Thyroid gland (tissue), 4 donors: ENCODE results near the gene MXRA5. TPM values are rescaled to one million over a fixed set of nuclear protein-coding genes. Genes with fewer than 3 reads are reported as not detected.

ENCODE experiments used
- DNase-seq, 2 donors: peaks; one replicate each; pipeline ENCODE4 v3.0.0-alpha.2; 2019
- H3K27ac ChIP-seq, 3 donors: fragments of 200-600 bp; sonication (generic); 1 replicate in 2 of 3; 2 replicates in 1 of 3; pipeline ENCODE4 v1.5.1; 2016 to 2019; ENCODE audit warnings: mild to moderate bottlenecking in 1 of 3, moderate library complexity in 1 of 3
- H3K27me3 ChIP-seq: fragments of 200-600 bp; sonication (generic); one replicate; pipeline ENCODE4 v1.5.1; 2019
- H3K36me3 ChIP-seq, 2 donors: fragments of 200-600 bp; sonication (generic); one replicate each; pipeline ENCODE4 v1.5.1; 2016 to 2019
- H3K4me1 ChIP-seq, 2 donors: fragments of 200-600 bp; sonication (generic); one replicate each; pipeline ENCODE4 v1.5.1; 2017 to 2019
- H3K4me3 ChIP-seq, 3 donors: fragments of 200-600 bp; sonication (generic); replicated peaks in 1 of 3; 1 replicate in 2 of 3; 2 replicates in 1 of 3; pipeline ENCODE4 v1.5.1; 2016; ENCODE audit warnings: mild to moderate bottlenecking in 1 of 3
- H3K9me3 ChIP-seq: fragments of 200-600 bp; sonication (generic); one replicate; pipeline ENCODE4 v1.5.1; 2017
- POLR2A ChIP-seq, 2 donors: fragments of 450-650 bp; IDR thresholded peaks; one replicate each; pipeline ENCODE4 v1.6.1; 2017; ENCODE audit warnings: antibody characterized with exemption in 2 of 2, mild to moderate bottlenecking in 2 of 2, moderate library complexity in 1 of 2
- WGBS, 2 donors: methylation state at CpG; one replicate each; pipeline ENCODE4 v1.1.5; 2017; 5-methylcytosine and 5-hydroxymethylcytosine counted together
- intact Hi-C: fragments of 100-400 bp; cut with DNase I; formaldehyde crosslinking; loops from one replicate; pipeline ENCODE4 v1.15.1; 2023
- total RNA-seq, 4 donors: library from RNA; depleted of rRNA; stranded (reverse); fragments of >200 nt; gene quantifications; one replicate each; pipeline ENCODE4 v1.2.3, GENCODE V29; 2016
- TF ChIP-seq, protein P1 (sequence below), 6 experiments: fragments of 200-600 bp in 3 of 6; fragments of 450-650 bp in 3 of 6; sonication (generic) in 3 of 6; IDR thresholded peaks; one replicate each; pipeline ENCODE4 v1.5.1; 2016 to 2019; ENCODE audit warnings: antibody characterized with exemption in 6 of 6, mild to moderate bottlenecking in 2 of 6, inconsistent platforms in 1 of 6, moderate library complexity in 1 of 6

Gene MXRA5
- total RNA-seq, 4 donors from 2014 or later = 31.0 to 52.8 (median 50.4) TPM

- H3K27ac ChIP-seq = no peak overlapping the region
- DNase-seq = no peak
- intact Hi-C loops = no loop called here
- no peaks in the 10 kb centered on the region for H3K9me3 ChIP-seq
- no peaks in the 10 kb centered on the region for H3K27me3 ChIP-seq
- H3K4me3 ChIP-seq = no peak overlapping the region
- no peaks in the 10 kb centered on the region for H3K4me1 ChIP-seq
- no peaks in the 10 kb centered on the region for H3K36me3 ChIP-seq
- TF ChIP-seq POLR2A (IDR thresholded peaks at IDR 0.05) = no peak
- TF ChIP-seq, protein P1, sequence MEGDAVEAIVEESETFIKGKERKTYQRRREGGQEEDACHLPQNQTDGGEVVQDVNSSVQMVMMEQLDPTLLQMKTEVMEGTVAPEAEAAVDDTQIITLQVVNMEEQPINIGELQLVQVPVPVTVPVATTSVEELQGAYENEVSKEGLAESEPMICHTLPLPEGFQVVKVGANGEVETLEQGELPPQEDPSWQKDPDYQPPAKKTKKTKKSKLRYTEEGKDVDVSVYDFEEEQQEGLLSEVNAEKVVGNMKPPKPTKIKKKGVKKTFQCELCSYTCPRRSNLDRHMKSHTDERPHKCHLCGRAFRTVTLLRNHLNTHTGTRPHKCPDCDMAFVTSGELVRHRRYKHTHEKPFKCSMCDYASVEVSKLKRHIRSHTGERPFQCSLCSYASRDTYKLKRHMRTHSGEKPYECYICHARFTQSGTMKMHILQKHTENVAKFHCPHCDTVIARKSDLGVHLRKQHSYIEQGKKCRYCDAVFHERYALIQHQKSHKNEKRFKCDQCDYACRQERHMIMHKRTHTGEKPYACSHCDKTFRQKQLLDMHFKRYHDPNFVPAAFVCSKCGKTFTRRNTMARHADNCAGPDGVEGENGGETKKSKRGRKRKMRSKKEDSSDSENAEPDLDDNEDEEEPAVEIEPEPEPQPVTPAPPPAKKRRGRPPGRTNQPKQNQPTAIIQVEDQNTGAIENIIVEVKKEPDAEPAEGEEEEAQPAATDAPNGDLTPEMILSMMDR (IDR thresholded peaks at IDR 0.05) = no peak
- 63% methylated on average over 1 of the region's 1 CpG for WGBS, 2 donors
Measured at GRCh38 chrX:3299636-3300035, 46.8 kb downstream of the MXRA5 start.

- Histone ChIP-seq H3K36me3 (no peaks in the 10 kb centered on the region), H3K27me3 (no peaks in the 10 kb centered on the region), H3K4me3 (no peak overlapping the region), H3K9me3 (no peaks in the 10 kb centered on the region), H3K27ac (no peak overlapping the region), H3K4me1 (no peaks in the 10 kb centered on the region)
- TF ChIP-seq, protein P1 (IDR thresholded peaks at IDR 0.05) = no peak
- no peak for TF ChIP-seq POLR2A (IDR thresholded peaks at IDR 0.05)
- no peak for DNase-seq
- intact Hi-C loops = no loop called here
- 51 to 82% methylated on average over 5 of the region's 5 CpGs for WGBS, 2 donors
Measured at GRCh38 chrX:3295731-3296130, 50.7 kb downstream of the MXRA5 start.

GRCh38 chrX:3293251-3293650 is 53.2 kb downstream of the MXRA5 start:
- Histone ChIP-seq H3K4me1 (no peaks in the 10 kb centered on the region), H3K36me3 (no peaks in the 10 kb centered on the region), H3K27ac (no peak overlapping the region), H3K27me3 (no peaks in the 10 kb centered on the region), H3K9me3 (no peaks in the 10 kb centered on the region), H3K4me3 (no peak overlapping the region)
- TF ChIP-seq, protein P1 (IDR thresholded peaks at IDR 0.05) = no peak
- TF ChIP-seq POLR2A (IDR thresholded peaks at IDR 0.05) = no peak
- no peak for DNase-seq
- WGBS, 2 donors = 49 to 60% methylated on average over 2 of the region's 2 CpGs
- intact Hi-C loops = no loop called here

GRCh38 chrX:3290561-3290960 is 55.9 kb downstream of the MXRA5 start:
- no peaks in the 10 kb centered on the region for H3K27me3 ChIP-seq
- no peak for DNase-seq
- no peaks in the 10 kb centered on the region for H3K9me3 ChIP-seq
- no peaks in the 10 kb centered on the region for H3K4me1 ChIP-seq
- no peaks in the 10 kb centered on the region for H3K36me3 ChIP-seq
- intact Hi-C loops = no loop called here
- H3K4me3 ChIP-seq = no peak overlapping the region
- no peak overlapping the region for H3K27ac ChIP-seq
- TF ChIP-seq POLR2A (IDR thresholded peaks at IDR 0.05) = no peak
- 81 to 83% methylated on average over 1 of the region's 1 CpG for WGBS, 2 donors

- Histone ChIP-seq H3K9me3 (no peaks in the 10 kb centered on the region), H3K27ac (no peak overlapping the region), H3K4me3 (no peak overlapping the region), H3K27me3 (no peaks in the 10 kb centered on the region), H3K4me1 (no peaks in the 10 kb centered on the region), H3K36me3 (no peaks in the 10 kb centered on the region)
- no peak for DNase-seq
- TF ChIP-seq, protein P1 (IDR thresholded peaks at IDR 0.05) = no peak
- TF ChIP-seq POLR2A (IDR thresholded peaks at IDR 0.05) = no peak
- intact Hi-C loops = no loop called here
- 62 to 64% methylated on average over 13 to 14 of the region's 14 CpGs for WGBS, 2 donors
Measured at GRCh38 chrX:3286196-3286945, 60.1 kb downstream of the MXRA5 start.
